DMS53 (cell line): ENCODE data around the gene KIF5B.
"Not testable (repeated sequence)": the region's sequence is repeated elsewhere in the genome, so short reads cannot be mapped to it uniquely, and the experiment has no call there.

ENCODE experiments used
- DNase-seq: peaks from one replicate; lab custom pipeline; 2025; lab: John Stamatoyannopoulos, UW

Gene KIF5B

DNA sequence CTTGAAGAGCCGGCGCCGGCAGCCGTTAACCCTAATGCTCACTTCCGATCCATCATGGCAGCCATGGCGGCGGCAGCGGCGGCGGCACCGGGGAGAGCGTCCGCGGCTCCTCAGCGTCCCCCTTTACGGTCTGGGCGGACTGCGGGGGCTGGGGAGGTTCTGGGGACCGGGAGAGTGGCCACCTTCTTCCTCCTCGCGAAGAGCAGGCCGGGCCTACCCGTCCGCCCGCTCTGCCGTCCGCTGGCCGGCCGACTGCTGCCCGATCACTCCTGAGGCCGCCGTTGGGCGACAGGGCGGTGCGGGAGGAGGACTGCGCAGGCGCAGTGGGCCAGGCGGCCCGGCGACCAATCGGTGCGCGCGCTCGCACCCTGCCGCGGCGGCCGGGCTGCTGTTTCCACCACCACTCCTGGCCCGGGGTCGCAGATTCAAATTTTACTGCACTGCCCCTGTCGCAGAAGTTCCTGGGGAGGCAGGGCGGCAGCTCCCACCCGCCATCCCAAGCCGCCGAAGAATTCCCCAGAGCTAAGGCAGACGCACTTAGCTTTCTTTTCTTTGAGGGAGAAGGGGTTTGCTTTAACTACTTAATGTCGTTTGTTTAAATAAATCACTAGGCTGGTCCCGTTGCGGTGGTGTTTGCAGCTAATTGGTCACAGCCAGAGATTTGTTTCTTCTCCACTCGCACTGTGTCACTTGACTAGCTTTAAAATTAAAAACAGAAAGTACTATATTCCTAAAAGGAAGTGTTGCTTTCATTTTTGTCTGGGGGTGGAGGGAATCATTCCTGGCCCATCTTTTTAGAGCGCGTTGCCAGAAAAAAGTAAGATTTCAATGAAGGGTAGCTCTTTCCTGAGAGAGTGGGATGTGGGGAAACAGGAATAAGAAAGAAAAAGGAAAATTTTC, at the start of gene KIF5B:
TSS of gene KIF5B (minus strand) at position 290 of the 900 bp plus-strand sequence. CDS start 452 bp downstream, outside the sequence.
- peak; percentile 92 for DNase-seq

DNA sequence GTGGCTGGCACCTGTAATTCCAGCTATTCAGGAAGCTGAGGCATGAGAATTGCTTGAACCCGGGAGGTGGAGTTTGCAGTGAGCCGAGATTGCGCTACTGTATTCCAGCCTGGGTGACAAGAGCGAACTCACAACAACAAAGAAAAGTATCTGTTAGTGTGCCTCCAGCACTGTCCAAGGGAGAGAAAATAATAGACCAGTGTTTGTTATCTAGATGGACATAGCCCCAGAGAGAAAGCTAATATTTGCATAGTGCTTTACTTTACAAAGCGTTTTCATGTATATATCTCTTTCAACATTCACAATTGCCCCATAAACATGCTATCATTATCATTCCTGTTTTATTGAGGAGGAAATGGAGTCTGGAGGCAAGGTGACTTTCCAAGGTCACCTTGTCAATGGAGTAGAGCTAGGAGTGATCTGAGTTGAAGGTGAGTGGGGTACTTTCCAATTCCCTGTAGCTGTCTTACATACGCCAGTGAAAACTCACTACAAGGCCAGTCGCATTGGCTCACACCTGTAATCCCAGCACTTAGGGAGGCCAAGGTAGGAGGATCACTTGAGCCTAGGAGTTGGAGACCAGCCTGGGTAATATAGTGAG, 49.7 kb upstream of the KIF5B start:
- peak; percentile 79 for DNase-seq

DNA sequence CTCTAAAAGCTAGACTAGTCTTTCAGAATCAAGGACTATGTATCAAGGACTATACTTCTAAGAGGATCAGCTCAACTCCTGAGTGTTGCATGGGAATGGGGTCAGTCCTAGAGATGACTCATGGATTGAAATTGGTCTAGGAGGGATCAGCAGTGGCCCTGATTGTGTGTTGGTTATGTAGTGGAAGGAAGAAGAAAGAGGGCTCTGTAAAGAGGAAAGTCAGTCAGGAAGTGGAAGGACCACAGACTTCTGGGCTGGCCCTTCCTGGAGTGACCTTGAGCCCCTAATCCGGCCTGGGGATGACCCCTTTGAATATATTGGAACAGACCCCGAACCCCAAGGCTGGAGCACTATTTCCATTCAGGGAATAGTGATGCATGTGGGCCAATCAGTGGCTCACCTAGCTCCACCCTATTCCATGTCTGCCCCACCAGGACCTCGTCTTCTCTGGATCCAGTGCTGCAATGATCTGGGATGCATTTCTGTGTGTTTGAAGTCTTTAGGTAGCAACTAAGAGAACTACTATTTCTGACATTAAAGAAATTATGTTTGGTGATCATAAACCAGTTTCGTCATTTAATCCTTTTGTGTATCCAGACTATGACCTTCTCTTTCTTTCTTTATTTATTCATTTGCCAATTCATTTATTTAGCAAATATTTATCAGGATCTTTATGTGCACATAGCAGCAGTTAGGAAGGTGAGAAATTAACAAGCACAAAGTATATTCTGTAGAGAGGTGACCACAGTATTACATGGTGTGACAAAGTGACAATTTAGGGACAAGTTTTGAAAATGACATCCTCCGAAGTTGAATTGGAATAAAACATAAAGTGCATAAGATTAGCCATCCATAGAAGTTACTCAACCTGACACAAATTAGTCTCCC, 48.6 kb upstream of the KIF5B start:
- peak; percentile 28 for DNase-seq

DNA sequence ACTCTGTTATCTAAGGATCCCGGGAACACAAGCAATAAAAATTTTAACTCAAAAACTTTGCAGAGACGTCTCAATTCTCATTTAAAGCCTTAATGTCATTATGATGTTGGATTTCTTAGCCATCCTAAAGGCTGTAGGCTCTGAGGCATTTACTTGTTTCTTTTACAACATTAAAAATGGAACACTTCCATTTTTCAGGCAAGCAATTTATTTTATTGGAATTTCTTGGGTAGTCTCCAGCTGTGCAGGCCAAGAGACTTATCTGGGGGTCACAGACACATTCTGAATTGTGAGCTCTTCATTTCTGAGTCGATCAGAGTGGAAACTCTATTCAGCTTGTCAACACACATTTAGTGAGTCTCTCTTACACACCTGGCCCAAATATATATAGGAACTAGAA, 48.0 kb upstream of the KIF5B start:
- no peak for DNase-seq

DNA sequence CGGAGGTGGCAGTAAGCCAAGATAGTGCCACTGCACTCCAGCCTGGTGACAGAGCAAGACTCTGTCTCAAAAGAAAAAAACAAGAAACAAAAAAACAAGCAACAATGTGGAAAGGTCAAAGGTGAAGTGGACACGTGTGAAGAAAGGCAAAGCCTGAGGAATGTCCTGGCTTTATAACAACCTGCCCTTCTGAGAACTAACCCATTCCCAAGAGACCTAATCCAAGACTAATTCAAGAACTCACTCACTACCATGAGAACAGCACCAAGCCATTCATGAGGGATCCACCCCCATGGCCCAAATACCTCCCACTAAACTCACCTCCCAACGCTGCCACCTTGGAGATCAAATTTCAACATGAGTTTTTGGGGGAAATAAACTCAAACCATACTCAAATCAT, 47.5 kb upstream of the KIF5B start:
- no peak for DNase-seq

DNA sequence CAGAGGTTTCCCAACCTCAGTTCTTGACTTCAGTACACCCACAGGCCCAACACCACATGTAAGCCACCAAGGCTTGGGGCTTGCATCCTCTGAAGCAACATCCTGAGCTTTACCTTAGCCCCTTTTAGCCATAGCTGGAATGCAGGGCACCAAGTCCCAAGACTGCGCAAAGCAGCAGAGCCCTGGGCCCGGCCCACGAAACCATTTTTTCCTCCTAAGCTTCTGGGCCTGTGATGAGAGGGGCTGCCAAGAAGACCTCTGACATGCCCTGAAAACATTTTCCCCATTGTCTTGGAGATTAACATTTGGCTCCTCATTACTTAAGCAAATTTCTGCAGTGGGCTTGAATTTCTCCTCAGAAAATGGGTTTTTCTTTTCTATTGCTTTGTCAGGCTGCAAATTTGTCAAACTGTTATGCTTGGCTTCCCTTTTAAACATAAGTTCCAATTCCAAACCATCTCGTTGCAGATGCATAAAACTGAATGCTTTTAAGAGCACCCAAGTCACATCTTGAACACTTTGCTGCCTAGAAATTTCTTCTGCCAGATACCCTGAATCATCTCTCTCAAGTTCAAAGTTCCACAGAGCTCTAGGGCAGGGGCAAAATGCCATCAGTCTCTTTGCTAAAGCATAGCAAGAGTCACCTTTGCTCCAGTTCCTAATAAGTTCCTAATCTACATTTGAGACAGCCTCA, 42.5 kb upstream of the KIF5B start:
- not testable (repeated sequence) for DNase-seq

DNA sequence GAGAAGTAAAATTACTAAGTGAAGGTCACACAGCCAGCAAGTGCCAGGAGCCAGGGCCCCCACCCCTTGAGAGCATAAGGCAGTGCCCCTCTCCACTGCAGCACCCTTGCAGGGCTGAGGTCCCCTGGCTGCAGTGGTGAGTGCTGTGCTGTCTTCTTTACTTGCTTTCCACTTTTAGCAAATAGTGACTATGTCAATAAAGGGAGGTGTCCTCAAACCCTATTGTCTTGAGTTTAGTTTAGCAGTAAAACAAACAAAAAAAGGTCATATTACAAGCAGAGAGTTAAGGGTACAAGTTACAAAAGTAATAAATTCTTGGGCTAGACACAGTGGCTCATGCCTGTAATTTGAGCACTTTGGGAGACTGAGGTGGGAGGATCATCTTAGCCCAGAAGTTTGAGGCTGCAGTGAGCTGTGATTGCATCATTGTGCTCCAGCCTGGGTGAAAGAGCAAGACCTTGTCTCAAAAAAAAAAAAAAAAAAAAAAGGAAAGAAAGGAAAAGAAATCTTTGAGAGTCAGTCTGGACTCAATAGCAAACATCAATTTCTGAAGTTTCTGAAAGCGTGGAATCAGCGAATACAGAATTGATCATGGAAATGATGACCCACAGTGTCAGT, 39.0 kb upstream of the KIF5B start:
- peak; percentile 53 for DNase-seq

DNA sequence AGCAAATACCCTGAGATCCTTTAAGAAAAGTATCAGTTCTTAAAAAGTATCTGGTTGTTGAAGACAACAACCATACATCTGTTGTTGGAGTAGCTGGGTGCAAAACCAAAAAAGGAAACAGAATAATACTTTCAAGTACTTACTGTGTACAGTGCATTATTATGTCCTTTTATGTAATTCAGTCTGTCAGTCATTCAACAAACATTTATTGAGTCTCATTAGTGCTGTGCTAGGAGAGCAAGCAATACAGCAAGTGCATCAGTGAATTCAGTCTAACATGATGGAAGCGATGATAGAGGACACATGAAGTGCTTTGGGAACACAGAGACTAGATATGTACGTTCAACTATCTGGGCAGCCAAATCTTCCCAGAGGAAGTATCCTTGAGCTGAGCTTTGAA, 37.4 kb upstream of the KIF5B start:
- DNase-seq = no peak

DNA sequence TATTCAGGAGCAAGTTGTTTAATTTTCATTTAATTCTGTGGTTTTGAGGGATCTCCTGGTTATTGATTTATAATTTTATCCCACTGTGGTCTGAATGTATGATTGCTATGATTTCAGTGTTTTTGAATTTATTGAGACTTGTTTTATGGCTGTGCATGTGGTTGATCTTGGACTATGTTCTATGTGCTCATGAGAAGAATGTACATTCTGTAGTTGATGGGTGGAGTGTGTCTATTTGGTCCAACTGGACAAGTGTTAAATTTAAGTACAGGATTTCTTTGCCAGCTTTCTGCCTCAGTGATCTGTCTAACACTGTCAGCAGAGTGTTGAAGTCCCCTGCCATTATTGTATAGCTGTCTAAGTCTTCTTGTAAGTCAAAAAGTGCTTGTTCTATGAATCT, 34.8 kb upstream of the KIF5B start:
- no peak for DNase-seq

DNA sequence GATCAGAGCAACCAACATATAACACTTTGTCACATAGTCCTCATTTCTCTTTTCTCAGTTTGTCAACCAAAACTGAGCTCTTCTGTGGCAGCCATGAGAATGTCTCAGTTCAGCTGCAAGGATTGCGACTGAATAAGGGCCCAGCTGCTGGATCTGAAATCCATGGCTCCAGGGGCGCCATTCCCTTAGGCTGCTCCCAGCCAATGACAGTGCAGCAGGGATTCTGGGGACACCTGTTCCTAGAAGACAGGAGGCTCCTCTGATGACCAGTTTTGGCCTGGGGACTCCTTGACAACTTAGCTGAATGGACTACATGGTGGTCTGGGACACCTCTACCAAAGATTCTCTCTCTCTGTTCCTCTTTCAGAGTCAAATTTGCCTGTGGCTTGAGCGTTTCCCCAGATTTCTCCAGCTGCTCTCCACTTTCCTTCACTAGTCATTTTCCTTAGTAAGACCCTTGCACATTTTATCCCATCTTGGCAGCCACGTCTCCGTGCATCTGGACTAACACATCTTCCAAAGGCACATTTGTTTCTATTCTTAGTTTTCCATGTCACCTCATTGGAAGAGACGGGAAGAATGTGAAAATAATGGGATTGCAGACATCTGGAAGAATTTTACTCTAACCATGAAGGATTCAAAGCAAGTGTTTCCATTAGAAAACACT, 28.1 kb upstream of the KIF5B start:
- no peak for DNase-seq

DNA sequence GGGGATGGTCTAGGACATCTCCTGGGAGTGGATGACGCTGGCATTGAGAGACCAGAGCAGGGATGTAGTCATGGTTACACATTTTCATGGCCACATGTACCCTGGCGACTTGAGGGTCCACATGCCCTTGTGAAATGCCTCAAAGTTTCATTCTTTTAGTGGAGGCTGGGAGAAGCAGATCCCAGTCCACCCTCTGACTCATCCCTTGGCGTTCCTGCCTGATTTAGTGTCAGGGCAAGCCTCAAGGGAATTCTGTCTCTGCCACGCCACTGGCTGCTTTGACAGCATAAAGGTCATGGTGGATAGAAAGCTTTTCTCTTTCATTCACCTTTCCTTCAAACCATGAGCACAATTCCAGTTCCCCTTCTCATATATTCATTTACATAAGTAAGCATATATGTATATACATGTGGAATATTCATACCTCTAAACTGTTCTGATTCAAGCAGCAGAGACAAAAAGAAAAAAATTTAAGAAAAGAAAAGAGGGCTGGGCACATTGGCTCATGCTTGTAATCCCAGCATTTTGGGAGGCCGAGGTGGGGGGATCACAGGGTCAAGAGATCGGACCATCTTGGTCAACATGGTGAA, 21.8 kb upstream of the KIF5B start:
- no peak for DNase-seq

DNA sequence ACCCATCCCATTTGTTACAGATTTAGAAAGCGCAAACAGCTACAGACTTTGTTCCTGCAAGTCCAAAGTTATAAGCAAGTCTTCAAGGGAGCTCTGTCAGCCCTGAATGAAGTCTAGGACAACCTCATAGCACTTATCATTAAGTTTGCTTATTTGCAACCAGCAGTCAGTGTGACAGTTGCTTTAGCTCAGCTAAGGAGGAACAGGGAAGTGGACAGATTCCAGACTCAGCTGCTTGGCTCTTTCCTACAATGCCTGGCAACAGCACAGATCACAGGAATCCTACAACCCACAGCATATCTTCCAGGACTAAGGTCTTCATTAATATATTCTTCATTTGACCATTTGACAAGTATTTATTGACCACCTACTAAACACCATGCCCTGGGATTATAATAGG, 17.4 kb upstream of the KIF5B start:
- DNase-seq = no peak

DNA sequence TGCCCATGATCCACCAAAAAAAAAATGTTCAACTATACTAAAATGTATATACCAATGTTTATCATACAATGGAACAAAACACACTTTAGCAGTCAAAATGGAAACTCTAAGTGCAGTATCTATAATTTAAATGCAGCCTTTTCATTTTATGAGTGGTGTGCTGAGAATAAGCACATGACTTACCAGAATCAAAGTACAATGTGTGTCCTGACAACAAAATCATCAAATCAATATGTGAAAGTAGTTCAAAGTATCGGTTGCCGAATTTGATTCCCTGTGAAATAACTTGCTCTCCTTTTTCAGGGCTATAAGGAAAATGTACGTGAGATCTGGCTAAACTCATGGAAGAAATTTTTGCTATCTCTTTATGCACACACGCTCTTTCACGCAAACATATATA, 16.9 kb upstream of the KIF5B start:
- DNase-seq = no peak

DNA sequence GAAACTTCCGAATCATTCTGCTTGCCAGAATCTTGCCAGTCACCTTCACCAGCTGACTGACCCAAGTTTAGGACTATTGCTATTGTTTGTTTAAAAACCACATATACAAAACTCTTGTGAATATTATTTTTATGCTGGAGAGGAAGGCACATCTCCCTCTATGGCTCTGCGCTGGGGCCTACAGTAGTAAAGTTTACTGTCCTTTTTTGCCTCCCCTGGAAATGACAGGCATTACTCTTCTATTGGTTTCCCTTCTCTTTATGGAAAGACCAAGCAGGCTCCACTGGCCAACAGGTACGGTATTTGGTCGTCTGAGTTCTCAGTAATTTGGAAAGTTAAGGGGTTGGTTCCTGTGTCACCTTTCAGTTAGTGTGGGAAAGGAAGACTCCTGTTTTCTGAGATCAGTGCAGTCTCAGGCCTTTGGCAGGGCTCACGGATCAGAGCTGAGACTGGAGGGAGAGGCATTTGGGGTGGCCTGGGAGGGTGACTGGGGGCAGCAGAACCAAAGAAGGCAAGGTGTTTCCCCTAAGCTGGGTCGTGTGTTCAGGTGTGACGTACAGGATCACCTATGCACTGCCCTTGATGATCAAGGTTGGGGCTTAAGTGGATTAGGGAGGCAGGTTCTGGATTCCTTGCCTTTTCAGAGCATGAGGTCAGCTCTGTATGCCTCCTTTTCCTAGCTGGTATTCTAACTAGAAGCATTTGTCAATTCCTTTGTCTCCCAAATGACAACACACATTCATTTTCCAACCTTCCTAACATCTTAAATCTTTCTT, 16.0 kb upstream of the KIF5B start:
- no peak for DNase-seq

DNA sequence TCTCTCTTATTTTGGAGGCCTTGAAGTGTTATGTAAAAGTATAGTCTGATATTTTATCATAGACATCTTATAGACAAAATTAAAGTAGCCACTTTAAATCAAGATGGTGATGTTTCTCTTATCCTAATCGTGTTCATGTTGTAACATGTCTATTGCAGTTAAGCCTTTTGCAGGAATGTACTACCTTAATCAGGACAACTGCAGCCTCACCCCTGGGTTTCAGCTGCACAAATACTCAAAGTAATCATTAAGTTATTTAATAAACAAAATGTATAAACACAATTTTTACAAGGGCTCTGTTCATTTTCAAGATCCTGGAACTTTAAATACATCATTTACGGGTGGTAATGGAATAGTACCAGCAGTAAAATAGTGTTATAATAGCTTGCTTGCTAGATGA, 14.4 kb upstream of the KIF5B start:
- DNase-seq = no peak

DNA sequence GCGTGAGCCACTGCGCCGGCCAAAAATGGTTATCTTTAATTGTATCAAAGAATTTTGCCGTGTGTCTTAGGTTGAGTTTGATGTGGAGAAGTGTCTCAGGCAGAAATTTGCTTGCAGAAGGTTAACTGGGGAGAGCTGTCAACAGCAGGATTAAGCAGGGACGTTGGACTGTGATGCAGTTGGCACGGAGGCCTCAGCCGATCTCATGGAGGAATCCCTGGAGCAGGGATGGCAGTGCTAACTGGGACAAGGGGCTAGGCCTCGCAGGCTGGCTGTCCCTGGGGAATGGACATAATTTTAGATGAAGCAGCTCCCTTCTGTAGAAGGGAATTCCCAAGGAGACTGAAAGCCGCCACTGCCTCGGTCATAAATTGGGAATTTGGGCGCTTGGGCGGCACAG, 12.3 kb upstream of the KIF5B start:
- DNase-seq = no peak

DNA sequence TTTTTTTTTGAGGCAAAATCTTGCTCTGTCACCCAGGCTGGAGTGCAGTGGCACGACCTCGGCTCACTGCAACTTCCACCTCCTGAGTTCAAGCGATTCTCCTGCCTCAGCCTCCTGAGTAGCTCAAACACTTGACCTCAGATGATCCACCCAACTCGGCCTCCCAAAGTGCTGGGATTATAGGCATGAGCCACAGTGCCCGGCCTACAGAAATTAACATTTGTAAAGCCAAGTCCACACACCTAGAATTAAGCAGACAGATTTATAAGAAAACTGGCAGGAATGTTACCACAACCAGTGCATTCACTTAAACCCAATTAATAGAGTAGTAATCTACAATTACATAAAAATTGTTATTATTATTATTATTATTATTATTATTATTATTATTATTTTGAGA, 11.7 kb upstream of the KIF5B start:
- DNase-seq = not testable (repeated sequence)

DNA sequence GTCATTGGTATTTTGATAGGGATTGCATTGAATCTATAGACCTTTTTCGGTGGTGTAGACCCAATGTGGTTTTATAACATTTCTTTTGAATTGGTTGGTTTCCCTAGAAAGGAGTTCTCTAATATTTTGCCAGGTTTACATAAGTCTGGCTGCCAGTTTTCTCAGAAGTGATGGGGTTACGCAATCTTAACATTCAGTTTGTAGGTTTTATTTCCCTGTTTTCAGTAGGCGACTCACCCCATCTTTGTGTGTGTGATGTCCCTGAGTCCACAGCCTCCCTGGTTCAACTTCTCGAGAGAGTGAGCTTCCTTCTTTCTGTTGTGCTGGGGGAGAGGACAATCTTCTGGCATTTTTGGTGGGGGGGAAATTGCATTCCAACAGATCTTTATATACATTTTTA, 9.6 kb upstream of the KIF5B start:
- no peak for DNase-seq

DNA sequence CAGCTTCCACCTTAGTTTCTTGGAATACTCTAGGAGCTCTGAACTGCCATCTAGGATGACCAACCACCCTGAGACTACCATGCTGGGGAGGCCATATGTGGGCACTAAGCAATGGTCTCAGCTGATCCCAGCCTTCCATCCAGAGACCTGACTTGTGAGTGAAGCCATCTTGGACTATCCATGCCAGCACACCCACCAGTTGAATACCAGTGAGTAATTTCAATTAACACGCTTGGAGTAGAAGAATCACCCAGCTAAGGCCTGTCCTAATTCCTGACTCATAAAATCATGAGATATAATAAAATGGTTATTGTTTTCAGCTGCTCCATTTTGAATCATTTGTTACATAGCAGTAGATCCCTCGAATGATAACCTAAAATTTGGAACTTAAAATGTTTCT, 5.2 kb upstream of the KIF5B start:
- DNase-seq = no peak

DNA sequence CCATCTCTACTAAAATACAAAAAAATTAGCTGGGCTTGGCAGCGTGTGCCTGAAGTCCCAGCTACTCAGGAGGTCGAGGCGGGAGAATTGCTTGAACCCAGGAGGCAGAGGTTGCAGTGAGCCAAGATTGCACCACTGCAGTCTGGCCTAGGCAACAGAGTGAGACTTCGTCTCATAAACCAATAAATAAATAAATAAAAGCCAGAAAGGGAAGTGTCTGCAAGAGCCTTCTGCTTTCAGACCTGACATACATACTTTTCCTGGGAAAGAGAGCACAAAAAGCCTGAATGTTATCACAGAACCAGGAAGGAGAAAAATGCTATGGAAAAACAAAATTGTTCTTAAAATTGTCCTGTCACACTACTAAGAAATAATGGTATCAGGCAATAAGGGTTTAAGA, 4.1 kb upstream of the KIF5B start:
- no peak for DNase-seq
